IMR-90 (cell line): ENCODE measurements around the gene NXPH3. TPM values are rescaled to one million over a fixed set of nuclear protein-coding genes. Genes with fewer than 3 reads are reported as not detected.

ENCODE experiments used
- ATAC-seq: fragments of 200-7000 bp; cut with Tn5 transposase; 2 replicates; pipeline ENCODE4 v1.9.1; 2020; ENCODE audit warnings: low read depth, mild to moderate bottlenecking, moderate library complexity
- BruUV-seq: library from RNA; stranded (reverse); fragments of 400-500 nt; replicated peaks from 2 replicates; lab custom pipeline; 2021; lab: Mats Ljungman, UMichigan
- CTCF ChIA-PET: fragments of 300-600 bp; formaldehyde crosslinking; extraction: SDS; loops from one replicate; lab custom pipeline; 2021; ENCODE audit warnings: antibody characterized with exemption; lab: Yijun Ruan, JAX
- POLR2A ChIA-PET: fragments of 300-600 bp; sonication (Branson Sonifier 250); formaldehyde crosslinking; loops from one replicate; lab custom pipeline; 2022; ENCODE audit warnings: antibody characterized with exemption; ENCODE audit not compliant: unreplicated experiment; lab: Charles Lee
- DNase-seq: peaks from one replicate; pipeline ENCODE4 v3.0.0; 2013
- H2AFZ ChIP-seq: replicated peaks from 2 replicates; pipeline ENCODE3; 2013; ENCODE audit warnings: low read length, mild to moderate bottlenecking; ENCODE audit not compliant: poor library complexity
- H2AK5ac ChIP-seq: 2 replicates; pipeline ENCODE4 v1.6.1; 2013; ENCODE audit warnings: low read depth, low read length, inconsistent platforms
- H2AK9ac ChIP-seq: replicated peaks from 2 replicates; pipeline ENCODE3; 2013; ENCODE audit warnings: mild to moderate bottlenecking, low read depth, low read length, moderate library complexity; ENCODE audit not compliant: poor library complexity
- H2BK120ac ChIP-seq: 2 replicates; pipeline ENCODE4 v1.6.1; 2013; ENCODE audit warnings: low read depth, low read length, inconsistent platforms
- H2BK15ac ChIP-seq: 3 replicates; pipeline ENCODE4 v1.6.1; 2013; ENCODE audit warnings: low read depth, low read length, inconsistent platforms
- H2BK20ac ChIP-seq: 2 replicates; pipeline ENCODE4 v1.6.1; 2013; ENCODE audit warnings: low read depth, mild to moderate bottlenecking, inconsistent platforms, low read length, moderate library complexity
- H2BK5ac ChIP-seq: 2 replicates; pipeline ENCODE4 v1.6.1; 2013; ENCODE audit warnings: mild to moderate bottlenecking, low read depth, low read length, inconsistent platforms; ENCODE audit not compliant: poor library complexity, severe bottlenecking
- H3K14ac ChIP-seq: replicated peaks from 2 replicates; pipeline ENCODE4 v1.6.1; 2013; ENCODE audit warnings: low read depth, low read length, inconsistent platforms
- H3K18ac ChIP-seq: 2 replicates; pipeline ENCODE4 v1.6.1; 2013; ENCODE audit warnings: low read depth, low read length, control low read depth
- H3K23ac ChIP-seq: 2 replicates; pipeline ENCODE4 v1.6.1; 2013; ENCODE audit warnings: low read depth, low read length, inconsistent platforms
- H3K27ac ChIP-seq: 2 replicates; pipeline ENCODE4 v1.5.1; 2013; ENCODE audit warnings: mild to moderate bottlenecking, control low read depth, low read length; ENCODE audit not compliant: insufficient read depth
- H3K27me3 ChIP-seq: 2 replicates; pipeline ENCODE4 v1.6.1; 2013; ENCODE audit warnings: low read length; ENCODE audit not compliant: control insufficient read depth, insufficient read depth
- H3K36me3 ChIP-seq: 2 replicates; pipeline ENCODE4 v1.6.1; 2013; ENCODE audit warnings: low read length, mixed read lengths; ENCODE audit not compliant: control insufficient read depth, insufficient read depth
- H3K4ac ChIP-seq: 2 replicates; pipeline ENCODE4 v1.6.1; 2013; ENCODE audit warnings: low read depth, low read length, inconsistent platforms
- H3K4me1 ChIP-seq: 2 replicates; pipeline ENCODE4 v1.6.1; 2013; ENCODE audit warnings: low read length, mixed read lengths; ENCODE audit not compliant: control insufficient read depth, insufficient read depth
- H3K4me2 ChIP-seq: 2 replicates; pipeline ENCODE4 v1.6.1; 2013; ENCODE audit warnings: low read depth, mild to moderate bottlenecking, control low read depth, low read length, moderate library complexity
- H3K4me3 ChIP-seq: 2 replicates; pipeline ENCODE4 v1.5.1; 2013; ENCODE audit warnings: low read depth, mild to moderate bottlenecking, control low read depth, low read length, moderate library complexity; ENCODE audit not compliant: insufficient read depth
- H3K56ac ChIP-seq: 2 replicates; pipeline ENCODE4 v1.6.1; 2013; ENCODE audit warnings: low read length, inconsistent platforms; ENCODE audit not compliant: insufficient read depth; ENCODE audit errors: extremely low read depth
- H3K79me1 ChIP-seq, 2 experiments: 2 replicates each; pipeline ENCODE4 v1.6.1; 2013; ENCODE audit warnings: low read length in 2 of 2, inconsistent platforms in 1 of 2, low read depth in 1 of 2
- H3K9ac ChIP-seq: 2 replicates; pipeline ENCODE4 v1.6.1; 2013; ENCODE audit warnings: low read depth, low read length, control low read depth
- H3K9me1 ChIP-seq: 2 replicates; pipeline ENCODE4 v1.6.1; 2013; ENCODE audit warnings: low read length, inconsistent platforms; ENCODE audit not compliant: insufficient read depth
- H3K9me3 ChIP-seq: 2 replicates; pipeline ENCODE4 v1.6.1; 2013; ENCODE audit warnings: low read length; ENCODE audit not compliant: control insufficient read depth, insufficient read depth
- H4K20me1 ChIP-seq: 2 replicates; pipeline ENCODE4 v1.6.1; 2013; ENCODE audit warnings: low read length, inconsistent platforms; ENCODE audit not compliant: insufficient read depth
- H4K5ac ChIP-seq: 2 replicates; pipeline ENCODE4 v1.6.1; 2013; ENCODE audit warnings: mild to moderate bottlenecking, low read depth, low read length, control low read depth
- H4K8ac ChIP-seq, 2 experiments: 2 replicates each; pipeline ENCODE4 v1.6.1; 2013; ENCODE audit warnings: low read depth in 2 of 2, low read length in 2 of 2, control low read depth in 1 of 2, inconsistent platforms in 1 of 2
- H4K91ac ChIP-seq: 2 replicates; pipeline ENCODE4 v1.6.1; 2013; ENCODE audit warnings: low read depth, low read length, inconsistent platforms; ENCODE audit not compliant: insufficient read depth
- CEBPB ChIP-seq: IDR thresholded peaks from 2 replicates; pipeline ENCODE4 v1.6.1; 2012; ENCODE audit warnings: low read depth, low read length, improper control_type of control experiment
- RCOR1 ChIP-seq: IDR thresholded peaks from 2 replicates; pipeline ENCODE4 v1.6.1; 2012; ENCODE audit warnings: mild to moderate bottlenecking, low read length, improper control_type of control experiment; ENCODE audit not compliant: insufficient replicate concordance
- WGBS, 2 experiments: methylation state at CpG; one replicate each; pipeline versions ENCODE4 v1.1.5 to v1.1.7; 2013; ENCODE audit warnings: missing lambda C conversion rate in 2 of 2; ENCODE audit not compliant: insufficient read length in 1 of 2; ENCODE audit errors: extremely low coverage in 2 of 2; 5-methylcytosine and 5-hydroxymethylcytosine counted together
- dilution Hi-C: fragments of 300-500 bp; cut with HindIII; formaldehyde crosslinking; loops from one replicate; pipeline ENCODE4 v1.14.3; 2018; ENCODE audit warnings: low sequenced_read_pairs; ENCODE audit not compliant: unreplicated experiment
- in situ Hi-C: fragments of 300-500 bp; cut with MboI; formaldehyde crosslinking; loops from 3 replicates; pipeline ENCODE4 v1.14.3; 2019; ENCODE audit warnings: low sequenced_read_pairs, inconsistent platforms, mixed read lengths
- intact Hi-C: fragments of 100-400 bp; cut with micrococcal nuclease; formaldehyde crosslinking; loops from 2 replicates; pipeline ENCODE4 v1.10.0; 2022
- polyA plus RNA-seq, 3 experiments: library from polyadenylated mRNA; depleted of rRNA; stranded (reverse); fragments of >200 nt; gene quantifications; 2 replicates each; pipeline ENCODE4 v1.2.3, GENCODE V29; 2012; ENCODE audit warnings: low replicate concordance in 1 of 3
- total RNA-seq: library from RNA; depleted of rRNA; stranded (reverse); fragments of >200 nt; gene quantifications from 2 replicates; pipeline ENCODE4 v1.2.3, GENCODE V29; 2012

NXPH3 gene
- total and polyA plus RNA-seq, 2 of the 4 experiments (the other 2 are of a cell fraction) = 0.18 to 0.31 TPM

- Histone ChIP-seq H2AK9ac (no peak overlapping the region), H3K14ac (peak overlapping the region; percentile 72; the same call in 1 of the 2 replicates), H4K20me1 (no peaks in the 10 kb centered on the region), H3K27ac (no peak overlapping the region), H3K79me1 (peaks cover 0 to 17% of the 10 kb centered on the region in 2 experiments; a peak in 1 of 4 replicates), H4K8ac (peak overlapping the region in 1 of 2 experiments; percentile 66; a peak in 2 of 4 replicates), H4K91ac (no peak overlapping the region), H2AFZ (no peak overlapping the region), H2BK15ac (no peak overlapping the region), H3K18ac (no peak overlapping the region), H3K9me1 (peaks cover 2% of the 10 kb centered on the region; the same call in 1 of the 2 replicates), H3K9me3 (no peaks in the 10 kb centered on the region), H2BK20ac (no peak overlapping the region), H3K4me2 (peak overlapping the region; percentile 65), H2BK5ac (no peak overlapping the region), H3K4me3 (no peak overlapping the region), H3K56ac (no peak overlapping the region), H3K23ac (peak overlapping the region; percentile 63; the same call in 1 of the 2 replicates), H3K27me3 (no peaks in the 10 kb centered on the region), H3K4ac (peak overlapping the region; percentile 68; the same call in 1 of the 2 replicates), H2BK120ac (no peak overlapping the region), H3K9ac (no peak overlapping the region), H2AK5ac (peak overlapping the region; percentile 27; the same call in 1 of the 2 replicates), H3K36me3 (peaks cover 28% of the 10 kb centered on the region), H3K4me1 (peaks cover 6% of the 10 kb centered on the region), H4K5ac (peak overlapping the region; percentile 57; the same call in 1 of the 2 replicates)
- intact Hi-C loops = no loop called here
- ChIA-PET POLR2A (interaction anchor here (0.5 kb wide), 1 partner anchor 48 kb away, joined by 4 read pairs; no protein-coding TSS in a partner anchor), CTCF (interaction anchor here (0.6 to 1.1 kb wide), 2 partner anchors 10 to 64 kb away, joined by 4 to 5 read pairs; no protein-coding TSS in a partner anchor)
- dilution Hi-C loops = no loop called here
- in situ Hi-C loops = no loop called here
- no CpG with 5 or more reads among the region's 8 CpGs for WGBS, 2 experiments
- peak; percentile 41 for DNase-seq
- BruUV-seq = no TSS peak
- peak; percentile 73 for TF ChIP-seq CEBPB
- no peak for TF ChIP-seq RCOR1
- no peak; the same call in 1 of the 2 replicates for ATAC-seq
Measured at GRCh38 chr17:49597928-49598655, 22.4 kb downstream of the NXPH3 start.
